ENCODE results near the gene TNNI3. TPM values are rescaled to one million over a fixed set of nuclear protein-coding genes. Genes with fewer than 3 reads are reported as not detected.
"Not testable (repeated sequence)": the region's sequence is repeated elsewhere in the genome, so short reads cannot be mapped to it uniquely, and the experiment has no call there.

The TNNI3 gene
- total RNA-seq, 1 donor from 2014 or later, result not detected

DNA sequence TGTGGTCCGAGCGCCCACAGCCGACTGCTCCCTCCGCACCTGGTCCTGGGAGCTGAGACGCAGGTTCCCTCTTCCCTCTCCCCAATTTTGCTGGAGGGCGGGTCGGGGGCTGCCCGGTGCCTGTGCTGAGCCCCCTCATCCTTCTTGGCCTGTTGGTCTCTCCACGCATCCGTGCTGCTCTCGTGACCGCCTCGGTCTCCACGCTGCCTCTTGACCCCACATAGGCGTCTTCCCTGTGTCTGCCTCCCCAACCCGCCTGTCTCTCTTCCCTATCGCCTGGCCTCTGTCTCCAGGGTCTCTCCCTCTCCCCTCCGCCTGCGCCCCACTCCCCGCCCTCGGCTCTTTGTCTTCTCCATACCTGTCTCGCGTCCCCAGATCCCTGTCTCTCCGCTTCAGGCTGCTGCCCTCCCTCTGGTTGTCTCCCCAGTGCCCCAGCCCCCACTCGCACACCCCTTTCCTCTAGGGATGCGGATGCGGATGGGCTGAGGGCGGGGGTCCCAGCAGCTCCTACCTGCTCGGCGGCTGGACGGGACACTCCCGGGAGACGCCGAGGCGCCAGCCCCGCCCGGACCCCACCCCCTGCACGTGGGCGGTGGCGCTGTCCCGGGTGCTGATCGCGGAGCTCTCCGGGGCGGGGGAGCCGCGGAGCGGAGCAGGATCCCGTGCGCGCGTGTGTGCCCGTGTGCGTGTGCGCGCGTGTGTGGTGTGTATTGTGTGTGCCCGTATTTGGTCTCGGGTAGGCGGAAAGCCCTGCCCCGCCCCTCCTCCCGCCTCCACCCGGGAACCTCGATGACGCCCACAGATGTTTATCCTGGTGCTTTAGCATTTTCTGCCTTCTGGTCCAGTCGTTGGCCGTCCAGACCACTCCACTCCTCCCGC lies 22.3 kb upstream of the TNNI3 start, which contains the start of gene SYT5:
SYT5 (minus strand) TSS at position 684 of the 879 bp plus-strand sequence. CDS start 1,248 bp downstream, outside the sequence.
- intact Hi-C loops (cut with micrococcal nuclease), result loop anchor here (5.0 kb wide), 1 partner anchor 77 kb away; the partner anchor contains the start of gene PPP6R1
- Mint-ChIP-seq H3K9me3 (no peaks in the 10 kb centered on the region), H3K4me1 (ENCODE audit: low read depth) (peaks cover 10% of the 10 kb centered on the region), H3K27me3 (ENCODE audit: low read depth) (peaks cover 38% of the 10 kb centered on the region), H3K36me3 (ENCODE audit: low read depth) (no peaks in the 10 kb centered on the region), H3K4me3 (ENCODE audit: low read depth) (peak within 1 kb of the TSS; percentile 60), H3K27ac (no peak within 1 kb of the TSS)
- DNase-seq (ENCODE audit: low spot score), result peak; percentile 63

DNA sequence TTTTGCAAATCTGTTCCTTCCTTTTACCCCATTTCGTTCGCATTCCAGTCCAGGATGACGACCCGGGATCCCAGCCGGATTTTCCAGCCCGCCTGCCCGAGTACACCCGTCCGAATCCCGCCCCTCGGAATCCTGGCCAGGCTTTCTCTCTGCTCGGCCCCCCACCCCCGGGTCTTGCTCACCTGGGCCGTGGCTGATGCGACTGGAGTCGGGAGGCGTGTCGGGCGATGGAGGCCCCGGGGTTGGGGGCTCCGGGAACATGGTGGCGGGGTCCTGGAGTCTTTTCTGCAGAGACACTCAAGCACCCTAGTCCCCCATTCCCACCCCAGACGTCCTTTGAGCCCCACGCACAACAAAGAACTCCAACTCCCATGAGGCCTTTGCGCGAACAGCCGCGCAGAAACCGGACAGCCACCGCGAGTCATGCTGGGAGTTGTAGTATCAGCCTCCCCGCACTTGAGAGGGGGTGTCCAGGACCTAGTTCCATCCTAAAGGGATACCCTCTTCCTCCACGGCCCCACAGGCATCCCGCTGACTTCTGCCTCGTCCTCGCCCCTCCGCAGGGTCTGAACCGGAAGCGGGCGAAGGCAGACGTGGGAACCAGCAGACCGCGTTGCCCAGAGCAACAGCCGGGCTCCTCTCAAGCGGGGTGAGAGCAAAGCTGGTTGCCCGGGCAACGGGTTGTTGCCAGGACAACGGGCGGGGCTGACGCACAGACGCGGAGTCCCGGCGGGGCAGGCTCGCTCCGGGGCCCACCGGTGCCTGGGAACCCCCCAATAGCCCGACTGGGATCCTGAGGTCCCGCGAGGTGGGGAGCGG lies 21.5 kb upstream of the TNNI3 start:
- Mint-ChIP-seq H3K9me3 (no peaks in the 10 kb centered on the region), H3K27ac (no peak overlapping the region)

DNA sequence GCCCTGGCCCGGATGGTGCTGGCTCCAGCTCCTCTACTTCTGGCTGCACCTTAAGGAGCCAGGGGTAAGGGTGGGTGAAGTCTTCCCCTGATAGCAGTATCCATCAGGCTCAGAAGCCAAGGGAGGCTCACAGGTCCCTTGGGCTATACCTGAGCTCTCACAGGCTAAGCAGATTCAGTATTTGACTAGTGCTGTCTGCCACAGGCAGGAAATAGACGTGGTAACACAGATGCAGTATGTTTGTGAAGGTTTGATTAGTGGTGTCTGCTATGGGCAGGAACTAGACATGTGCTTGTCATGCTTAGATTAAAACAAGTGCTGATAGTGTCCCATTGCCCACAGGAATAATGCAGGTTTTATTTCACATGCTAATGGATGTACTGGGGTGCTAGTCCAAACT lies 18.5 kb upstream of the TNNI3 start:
- Mint-ChIP-seq H3K9me3 (no peaks in the 10 kb centered on the region), H3K27ac (no peak overlapping the region), H3K27me3 (ENCODE audit: low read depth) (peaks cover 67% of the 10 kb centered on the region), H3K4me3 (ENCODE audit: low read depth) (no peak overlapping the region), H3K36me3 (ENCODE audit: low read depth) (no peaks in the 10 kb centered on the region), H3K4me1 (ENCODE audit: low read depth) (peaks cover 17% of the 10 kb centered on the region)
- no peak for DNase-seq (ENCODE audit: low spot score)
- intact Hi-C loops (cut with micrococcal nuclease), result loop anchor here (5.0 kb wide), 1 partner anchor 81 kb away; the partner anchor contains the start of gene PPP6R1

More for the DNA sequence above, 21.5 kb upstream of the TNNI3 start:
- intact Hi-C loops (cut with micrococcal nuclease), result loop anchor here (5.0 kb wide), 1 partner anchor 78 kb away; the partner anchor contains the start of gene PPP6R1
- Mint-ChIP-seq H3K36me3 (ENCODE audit: low read depth) (no peaks in the 10 kb centered on the region), H3K27me3 (ENCODE audit: low read depth) (peaks cover 45% of the 10 kb centered on the region), H3K4me3 (ENCODE audit: low read depth) (peak overlapping the region; percentile 60), H3K4me1 (ENCODE audit: low read depth) (peaks cover 14% of the 10 kb centered on the region)
- peak; percentile 90 for DNase-seq (ENCODE audit: low spot score)

DNA sequence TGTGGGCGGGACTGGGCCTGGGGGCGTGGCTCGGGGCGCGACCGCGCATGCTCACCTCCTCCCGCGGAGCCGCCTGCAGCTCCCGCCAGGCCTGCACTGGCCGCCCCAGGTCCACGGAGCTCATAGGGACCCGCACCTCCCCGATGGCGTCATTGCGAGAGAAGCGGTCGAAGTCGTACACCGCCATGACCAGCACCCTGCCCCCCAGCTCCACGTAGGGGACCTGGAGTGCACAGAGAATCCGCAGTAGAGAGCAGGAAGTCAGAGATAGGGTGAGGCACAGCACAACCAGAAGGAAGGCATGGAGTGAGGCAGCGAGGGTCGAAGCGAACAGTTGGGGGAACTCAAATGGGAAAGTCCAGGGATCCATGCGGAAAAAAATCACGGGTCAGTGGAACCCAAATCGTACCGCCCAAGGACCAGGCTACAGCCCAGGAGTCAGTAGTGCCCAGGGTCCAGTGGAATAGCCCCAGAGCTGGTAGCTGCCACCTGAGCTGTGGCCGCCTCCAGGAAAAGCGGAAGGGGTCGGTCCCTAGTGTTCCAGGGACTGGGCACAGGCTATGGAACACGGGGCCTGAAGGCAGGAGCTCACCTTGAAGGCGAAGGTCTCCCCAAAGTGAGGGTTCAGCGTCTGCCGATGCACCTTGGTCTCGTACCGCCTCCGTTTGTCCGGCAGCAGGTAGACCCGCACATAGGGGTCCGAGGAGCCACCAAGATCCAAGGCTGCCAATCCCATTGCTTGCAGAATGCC lies 17.8 kb upstream of the TNNI3 start:
- no peak overlapping the region for H3K27ac Mint-ChIP-seq
- no peak overlapping the region for H3K4me3 Mint-ChIP-seq (ENCODE audit: low read depth)
- intact Hi-C loops (cut with micrococcal nuclease), result loop anchor here (5.0 kb wide), 1 partner anchor 82 kb away; the partner anchor contains the start of gene PPP6R1
- H3K27me3 Mint-ChIP-seq (ENCODE audit: low read depth), result peaks cover 67% of the 10 kb centered on the region
- H3K36me3 Mint-ChIP-seq (ENCODE audit: low read depth), result no peaks in the 10 kb centered on the region
- DNase-seq (ENCODE audit: low spot score), result no peak
- peaks cover 17% of the 10 kb centered on the region for H3K4me1 Mint-ChIP-seq (ENCODE audit: low read depth)
- H3K9me3 Mint-ChIP-seq, result no peaks in the 10 kb centered on the region

DNA sequence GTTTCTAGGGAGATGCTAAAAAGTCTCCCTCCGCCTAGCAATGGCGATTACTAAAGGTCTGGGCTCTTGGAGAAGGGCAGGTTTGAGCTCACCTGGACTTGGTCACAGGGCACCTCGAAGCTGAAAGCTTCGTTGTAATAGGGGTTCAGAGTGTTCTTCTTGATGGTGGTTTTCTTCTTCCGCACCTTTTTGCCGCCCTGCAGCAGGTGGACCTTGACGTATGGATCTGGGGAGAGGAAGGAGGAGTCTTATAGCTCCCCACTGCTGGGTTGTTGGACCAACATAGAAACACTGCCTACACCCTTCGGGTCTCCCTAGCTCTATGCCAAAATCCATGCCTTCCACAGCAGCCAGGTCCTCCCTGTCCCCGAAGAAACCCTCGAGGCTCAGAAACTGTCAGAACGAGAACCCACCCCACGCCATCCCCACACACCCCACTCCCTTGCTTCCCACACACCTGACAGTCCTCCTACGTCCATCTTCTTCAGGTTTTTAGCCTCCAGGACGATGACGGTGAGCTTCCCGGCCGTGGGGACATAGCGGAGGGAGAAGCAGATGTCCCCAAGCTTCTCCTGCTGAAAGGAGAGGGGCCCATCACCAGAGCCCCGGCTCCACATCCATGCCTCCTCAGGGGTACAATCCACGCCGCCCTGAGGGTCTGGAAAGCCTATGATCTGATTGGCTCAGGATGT lies 17.0 kb upstream of the TNNI3 start:
- no peaks in the 10 kb centered on the region for H3K9me3 Mint-ChIP-seq
- peaks cover 14% of the 10 kb centered on the region for H3K4me1 Mint-ChIP-seq (ENCODE audit: low read depth)
- no peak overlapping the region for H3K27ac Mint-ChIP-seq
- intact Hi-C loops (cut with micrococcal nuclease), result loop anchor here (5.0 kb wide), 1 partner anchor 83 kb away; the partner anchor contains the start of gene PPP6R1
- H3K4me3 Mint-ChIP-seq (ENCODE audit: low read depth), result no peak overlapping the region
- H3K36me3 Mint-ChIP-seq (ENCODE audit: low read depth), result no peaks in the 10 kb centered on the region
- H3K27me3 Mint-ChIP-seq (ENCODE audit: low read depth), result peaks cover 66% of the 10 kb centered on the region
- DNase-seq (ENCODE audit: low spot score), result no peak

DNA sequence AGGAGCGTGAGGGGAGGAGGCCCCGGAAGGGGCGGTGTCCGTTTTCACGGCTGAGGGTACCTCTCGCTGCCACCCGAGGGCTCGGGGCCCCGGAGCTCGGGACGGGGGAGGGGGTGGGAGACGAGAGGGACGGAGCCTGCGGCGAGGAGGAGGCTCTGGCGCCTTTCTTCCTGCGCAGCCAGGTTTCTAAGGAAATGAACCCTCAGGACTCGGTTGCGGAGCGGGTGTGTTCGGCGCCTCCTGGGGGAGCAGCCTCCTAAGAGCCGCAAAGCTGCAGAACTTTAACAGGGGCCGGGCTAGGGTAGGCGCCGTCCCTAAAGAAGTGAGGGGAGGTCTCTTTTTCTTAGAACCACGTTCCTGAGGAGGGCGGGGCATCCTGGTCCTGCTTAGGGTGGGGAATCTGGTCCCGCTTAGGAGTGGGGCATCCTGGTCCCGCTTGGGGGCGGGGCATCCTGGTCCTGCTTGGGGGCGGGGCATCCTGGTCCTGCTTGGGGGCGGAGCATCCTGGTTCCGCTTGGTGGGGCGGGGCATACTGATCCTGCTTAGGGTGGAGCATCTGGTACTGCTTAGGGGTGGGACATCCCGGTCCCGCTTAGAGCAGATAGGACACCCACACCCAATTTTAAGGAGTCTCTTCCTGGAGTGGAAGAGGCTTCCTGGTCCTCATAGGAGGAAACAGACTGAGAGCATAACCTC lies 16.3 kb upstream of the TNNI3 start:
- Mint-ChIP-seq H3K4me3 (ENCODE audit: low read depth) (peak overlapping the region; percentile 55), H3K4me1 (ENCODE audit: low read depth) (peaks cover 10% of the 10 kb centered on the region), H3K27ac (no peak overlapping the region), H3K36me3 (ENCODE audit: low read depth) (no peaks in the 10 kb centered on the region), H3K27me3 (ENCODE audit: low read depth) (peaks cover 67% of the 10 kb centered on the region), H3K9me3 (no peaks in the 10 kb centered on the region)
- DNase-seq (ENCODE audit: low spot score), result peak; percentile 40
- intact Hi-C loops (cut with micrococcal nuclease), result no loop called here

DNA sequence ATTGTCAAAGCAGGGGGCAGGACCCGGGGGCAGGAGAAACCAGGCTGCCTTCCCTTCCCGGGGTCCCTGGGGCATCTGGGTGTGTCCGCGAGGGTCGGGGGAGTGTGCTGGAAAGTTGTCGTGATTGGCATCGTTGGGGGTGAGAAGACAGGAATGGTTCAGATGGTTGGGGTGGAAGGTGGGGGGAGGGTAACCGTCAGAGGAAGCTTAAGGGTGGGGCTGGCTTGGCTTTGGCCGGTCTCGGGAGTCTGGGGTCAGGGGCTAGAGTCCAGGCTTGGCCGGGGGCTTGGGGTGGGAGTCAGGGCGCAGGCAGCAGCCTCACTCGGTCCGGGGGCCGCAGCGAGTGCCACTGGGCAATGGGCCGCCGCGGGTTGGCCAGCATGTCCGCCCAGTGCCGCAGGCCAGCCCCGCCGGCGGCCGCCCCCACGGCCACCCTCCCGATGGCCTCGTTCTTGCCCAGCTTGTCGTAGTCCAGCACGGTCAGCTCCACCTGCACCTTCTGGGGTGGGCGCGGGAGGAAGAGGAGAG lies 15.7 kb upstream of the TNNI3 start:
- H3K36me3 Mint-ChIP-seq (ENCODE audit: low read depth), result no peaks in the 10 kb centered on the region
- DNase-seq (ENCODE audit: low spot score), result no peak
- intact Hi-C loops (cut with micrococcal nuclease), result no loop called here
- H3K4me1 Mint-ChIP-seq (ENCODE audit: low read depth), result peaks cover 7% of the 10 kb centered on the region
- H3K27ac Mint-ChIP-seq, result no peak overlapping the region
- no peaks in the 10 kb centered on the region for H3K9me3 Mint-ChIP-seq
- H3K4me3 Mint-ChIP-seq (ENCODE audit: low read depth), result peak overlapping the region; percentile 55
- H3K27me3 Mint-ChIP-seq (ENCODE audit: low read depth), result peaks cover 63% of the 10 kb centered on the region

DNA sequence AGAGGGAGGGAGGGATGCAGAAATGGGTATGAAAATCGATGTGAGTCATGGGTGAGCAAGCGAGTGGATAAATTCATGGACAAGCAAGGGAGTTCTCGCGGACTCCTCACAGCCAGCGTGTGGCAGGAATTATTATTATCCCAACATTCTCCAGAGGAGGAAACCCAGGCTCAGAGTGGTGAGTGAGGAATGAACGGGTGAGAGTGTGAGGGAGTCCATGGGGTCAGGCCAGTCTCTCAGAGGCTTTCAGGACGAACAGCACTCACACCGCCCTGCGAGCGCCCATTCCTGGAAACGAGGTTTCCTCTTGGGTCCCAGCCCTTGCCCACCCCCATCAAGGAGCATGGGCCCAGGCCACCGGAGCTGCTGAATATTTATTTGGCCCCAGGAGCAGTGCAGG lies 15.2 kb upstream of the TNNI3 start:
- no peak for DNase-seq (ENCODE audit: low spot score)
- Mint-ChIP-seq H3K27me3 (ENCODE audit: low read depth) (peaks cover 63% of the 10 kb centered on the region), H3K4me3 (ENCODE audit: low read depth) (peak overlapping the region; percentile 46), H3K9me3 (no peaks in the 10 kb centered on the region), H3K4me1 (ENCODE audit: low read depth) (peaks cover 7% of the 10 kb centered on the region), H3K36me3 (ENCODE audit: low read depth) (no peaks in the 10 kb centered on the region), H3K27ac (no peak overlapping the region)
- intact Hi-C loops (cut with micrococcal nuclease), result no loop called here

DNA sequence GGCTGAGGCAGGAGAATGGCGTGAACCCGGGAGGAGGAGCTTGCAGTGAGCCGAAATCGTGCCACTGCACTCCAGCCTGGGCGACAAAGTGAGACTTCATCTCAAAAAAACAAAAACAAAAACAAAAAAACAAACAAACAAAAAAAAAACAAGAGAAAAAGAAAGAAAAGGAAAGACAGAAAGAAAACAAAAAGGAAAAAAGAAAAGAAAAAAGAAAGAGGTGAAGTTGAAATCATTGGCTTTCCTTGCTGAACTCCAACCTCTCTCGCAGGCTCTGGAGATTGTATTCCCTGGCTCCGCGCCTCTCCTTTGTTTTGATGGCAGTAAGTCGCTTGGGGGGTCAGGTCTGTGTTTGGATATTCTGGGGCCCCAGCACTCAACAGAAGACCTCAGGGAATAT lies 14.8 kb upstream of the TNNI3 start:
- H3K9me3 Mint-ChIP-seq; H3K4me1 Mint-ChIP-seq (ENCODE audit: low read depth); H3K36me3 Mint-ChIP-seq (ENCODE audit: low read depth); intact Hi-C loops (cut with micrococcal nuclease); H3K4me3 Mint-ChIP-seq (ENCODE audit: low read depth); H3K27ac Mint-ChIP-seq; DNase-seq (ENCODE audit: low spot score): not testable (repeated sequence)
- peaks cover 67% of the 10 kb centered on the region for H3K27me3 Mint-ChIP-seq (ENCODE audit: low read depth)

DNA sequence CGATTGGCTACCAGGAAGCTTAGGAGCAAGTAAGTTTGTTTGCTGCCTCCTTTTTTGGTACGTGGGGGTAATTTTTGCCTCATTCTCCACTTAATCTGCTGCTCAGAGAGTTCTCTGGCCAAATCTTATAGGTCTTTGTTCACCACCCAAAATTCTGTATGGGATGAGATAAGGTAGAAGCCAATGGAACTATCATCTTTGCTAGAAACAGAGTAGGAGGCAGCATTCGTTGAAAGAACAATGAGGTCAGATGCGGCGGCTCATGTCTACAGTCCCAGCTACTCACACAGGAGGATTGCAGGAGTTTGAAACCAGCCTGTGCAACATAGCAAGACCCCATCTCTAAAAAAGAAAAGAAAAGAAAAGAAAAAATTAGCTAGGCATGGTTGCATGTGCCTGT lies 13.9 kb upstream of the TNNI3 start:
- Mint-ChIP-seq H3K36me3 (ENCODE audit: low read depth) (no peaks in the 10 kb centered on the region), H3K27ac (no peak overlapping the region), H3K27me3 (ENCODE audit: low read depth) (peaks cover 68% of the 10 kb centered on the region), H3K4me1 (ENCODE audit: low read depth) (peaks cover 14% of the 10 kb centered on the region), H3K9me3 (no peaks in the 10 kb centered on the region), H3K4me3 (ENCODE audit: low read depth) (no peak overlapping the region)
- no peak for DNase-seq (ENCODE audit: low spot score)
- intact Hi-C loops (cut with micrococcal nuclease), result no loop called here

DNA sequence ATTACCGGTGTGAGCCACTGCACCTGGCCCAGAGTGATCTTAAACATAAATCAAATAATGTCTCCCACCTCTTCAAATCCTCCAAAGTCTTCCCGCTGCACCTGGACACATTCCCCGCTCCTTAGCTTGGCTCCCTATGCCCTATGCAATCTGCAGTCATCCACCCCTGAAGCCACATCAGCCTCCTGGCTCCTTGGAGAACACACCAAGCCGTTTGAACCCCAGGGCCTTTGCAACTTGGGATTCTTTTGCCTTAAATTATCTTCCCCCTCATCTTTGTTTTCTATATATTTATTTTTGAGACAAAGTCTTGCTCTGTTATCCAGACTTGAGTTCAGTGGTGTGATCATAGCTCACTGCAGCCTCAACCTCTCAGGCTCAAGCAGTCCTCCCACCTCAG lies 11.6 kb upstream of the TNNI3 start:
- Mint-ChIP-seq H3K4me3 (ENCODE audit: low read depth) (no peak overlapping the region), H3K9me3 (no peaks in the 10 kb centered on the region), H3K4me1 (ENCODE audit: low read depth) (peaks cover 14% of the 10 kb centered on the region), H3K27me3 (ENCODE audit: low read depth) (peaks cover 66% of the 10 kb centered on the region), H3K36me3 (ENCODE audit: low read depth) (no peaks in the 10 kb centered on the region), H3K27ac (no peak overlapping the region)
- intact Hi-C loops (cut with micrococcal nuclease), result loop anchor here (10.0 kb wide), 1 partner anchor 84 kb away; no protein-coding TSS in a partner anchor
- no peak for DNase-seq (ENCODE audit: low spot score)

Measured in activated T-helper 2 cell treated with anti-CD3 and anti-CD28 coated beads, Interferon-gamma antibody, Interleukin-2, Interleukin-4, amounts not matched to agents 10 μg/mL and 5 μg/mL and 100 μg/mL, durations not matched to agents 14 hours and 24 hours and 36 hours (primary cell).